ENCODE measurements around the gene TCP1. TPM values are rescaled to one million over a fixed set of nuclear protein-coding genes. Genes with fewer than 3 reads are reported as not detected.

TCP1 gene
- total RNA-seq, 1 experiment from 2014 or later: 159 TPM

DNA sequence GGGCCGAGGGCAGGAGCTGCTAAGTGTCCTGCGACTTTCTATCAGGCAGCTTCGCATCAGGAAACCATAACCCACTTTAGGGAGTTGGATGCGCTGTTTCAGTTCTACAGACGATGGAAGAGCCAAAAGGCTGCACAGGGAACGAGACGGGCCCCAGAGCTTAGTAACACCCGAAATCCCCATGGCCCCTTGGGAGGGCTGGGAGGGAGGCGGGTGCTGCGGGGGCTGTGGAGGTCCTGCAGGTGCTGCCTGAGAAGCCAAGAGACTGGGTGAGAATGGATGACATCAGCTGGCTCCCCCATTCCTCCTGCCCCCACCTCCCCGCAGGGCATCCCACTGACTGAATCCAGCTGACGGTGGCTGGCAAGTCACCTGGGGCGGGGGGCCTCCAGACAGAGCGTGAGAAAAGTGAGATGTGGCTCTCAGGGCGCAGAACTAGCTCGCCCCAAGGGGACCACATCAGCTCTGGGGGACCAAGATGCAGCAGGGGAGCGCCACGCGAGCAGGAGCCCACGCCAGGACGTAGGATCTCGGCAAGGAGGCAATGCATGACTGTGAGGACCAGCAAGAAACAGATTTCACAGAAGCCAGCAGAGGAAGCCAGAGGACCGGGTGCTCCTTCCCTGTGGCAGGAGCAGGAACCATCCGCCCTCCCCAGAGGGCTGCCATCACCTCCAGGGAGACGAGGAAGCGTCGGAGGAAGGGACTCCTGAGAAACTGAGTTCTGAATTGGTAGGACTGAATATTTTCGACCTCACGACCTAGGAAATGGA is 47.5 kb upstream of the TCP1 start:
- TF ChIP-seq, protein P1, sequence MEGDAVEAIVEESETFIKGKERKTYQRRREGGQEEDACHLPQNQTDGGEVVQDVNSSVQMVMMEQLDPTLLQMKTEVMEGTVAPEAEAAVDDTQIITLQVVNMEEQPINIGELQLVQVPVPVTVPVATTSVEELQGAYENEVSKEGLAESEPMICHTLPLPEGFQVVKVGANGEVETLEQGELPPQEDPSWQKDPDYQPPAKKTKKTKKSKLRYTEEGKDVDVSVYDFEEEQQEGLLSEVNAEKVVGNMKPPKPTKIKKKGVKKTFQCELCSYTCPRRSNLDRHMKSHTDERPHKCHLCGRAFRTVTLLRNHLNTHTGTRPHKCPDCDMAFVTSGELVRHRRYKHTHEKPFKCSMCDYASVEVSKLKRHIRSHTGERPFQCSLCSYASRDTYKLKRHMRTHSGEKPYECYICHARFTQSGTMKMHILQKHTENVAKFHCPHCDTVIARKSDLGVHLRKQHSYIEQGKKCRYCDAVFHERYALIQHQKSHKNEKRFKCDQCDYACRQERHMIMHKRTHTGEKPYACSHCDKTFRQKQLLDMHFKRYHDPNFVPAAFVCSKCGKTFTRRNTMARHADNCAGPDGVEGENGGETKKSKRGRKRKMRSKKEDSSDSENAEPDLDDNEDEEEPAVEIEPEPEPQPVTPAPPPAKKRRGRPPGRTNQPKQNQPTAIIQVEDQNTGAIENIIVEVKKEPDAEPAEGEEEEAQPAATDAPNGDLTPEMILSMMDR (conservative IDR thresholded peaks at IDR 0.05): no peak
- TF ChIP-seq EZH2 (IDR thresholded peaks at IDR 0.05; ENCODE audit: low read depth): no peak
- Histone ChIP-seq H2AFZ (no peak overlapping the region), H4K20me1 (ENCODE audit: insufficient read depth) (no peaks in the 10 kb centered on the region), H3K79me2 (ENCODE audit: low read depth) (no peaks in the 10 kb centered on the region), H3K9me3 (ENCODE audit: insufficient read depth, low read depth) (no peaks in the 10 kb centered on the region), H3K4me1 (replicated peaks; ENCODE audit: insufficient read depth) (no peaks in the 10 kb centered on the region), H3K27ac (no peak overlapping the region), H3K4me3 (no peak overlapping the region), H3K4me2 (no peak overlapping the region), H3K36me3 (ENCODE audit: low read depth) (no peaks in the 10 kb centered on the region), H3K9me2 (ENCODE audit: insufficient read depth) (no peaks in the 10 kb centered on the region), H3F3A (ENCODE audit: insufficient read depth, low read depth) (no peaks in the 10 kb centered on the region), H3K27me3 (ENCODE audit: insufficient read depth, low read depth) (peaks cover 6% of the 10 kb centered on the region; the same call in 1 of the 2 replicates)
- ChIA-PET CTCF (no interaction called here), POLR2A (ENCODE audit: unreplicated experiment) (no interaction called here)
- DNase-seq: no peak
- intact Hi-C loops (cut with micrococcal nuclease; ENCODE audit: unreplicated experiment): no loop called here
- BruUV-seq (replicated peaks): no TSS peak

DNA sequence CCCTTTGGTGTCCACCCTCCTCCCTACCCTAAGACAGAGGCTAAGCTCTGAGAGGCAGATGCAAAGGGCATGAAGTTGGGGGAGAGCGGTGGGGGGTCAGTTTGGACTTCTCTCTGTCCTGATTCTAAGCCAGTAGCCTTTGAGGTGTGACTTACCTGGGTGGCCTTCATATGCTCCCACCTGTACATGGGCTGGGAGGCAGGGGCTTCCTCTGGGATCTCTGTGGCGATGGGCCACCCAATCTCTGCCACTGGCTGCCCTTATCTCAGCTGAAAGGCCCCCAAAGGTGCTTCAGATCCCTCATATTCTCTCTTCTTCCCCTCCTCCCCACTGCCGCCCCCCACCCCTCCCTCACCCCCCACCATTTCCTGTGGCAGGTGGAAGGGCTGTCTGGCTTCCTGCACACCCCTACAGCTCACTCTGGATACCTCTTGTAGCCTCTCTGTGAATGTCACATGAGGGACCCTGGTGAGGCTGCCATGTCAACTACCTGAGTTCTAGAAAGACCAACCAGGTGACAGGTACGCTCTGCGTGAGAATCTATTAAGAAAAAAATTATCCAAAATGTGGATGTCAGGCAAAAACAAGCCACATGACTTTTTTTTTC is 44.7 kb upstream of the TCP1 start:
- Histone ChIP-seq H3K36me3 (ENCODE audit: low read depth) (no peaks in the 10 kb centered on the region), H3K4me3 (no peak overlapping the region), H4K20me1 (ENCODE audit: insufficient read depth) (no peaks in the 10 kb centered on the region), H3K9me2 (ENCODE audit: insufficient read depth) (no peaks in the 10 kb centered on the region), H3K4me1 (replicated peaks; ENCODE audit: insufficient read depth) (no peaks in the 10 kb centered on the region), H2AFZ (no peak overlapping the region), H3K27me3 (ENCODE audit: insufficient read depth, low read depth) (peaks cover 6% of the 10 kb centered on the region; the same call in 1 of the 2 replicates), H3K27ac (no peak overlapping the region), H3K79me2 (ENCODE audit: low read depth) (no peaks in the 10 kb centered on the region), H3F3A (ENCODE audit: insufficient read depth, low read depth) (no peaks in the 10 kb centered on the region), H3K4me2 (no peak overlapping the region), H3K9me3 (ENCODE audit: insufficient read depth, low read depth) (no peaks in the 10 kb centered on the region)
- ChIA-PET CTCF (no interaction called here), POLR2A (ENCODE audit: unreplicated experiment) (no interaction called here)
- intact Hi-C loops (cut with micrococcal nuclease; ENCODE audit: unreplicated experiment): no loop called here
- BruUV-seq (replicated peaks): no TSS peak
- DNase-seq: no peak
- TF ChIP-seq EZH2 (IDR thresholded peaks at IDR 0.05; ENCODE audit: low read depth): no peak
- TF ChIP-seq, protein P1 (conservative IDR thresholded peaks at IDR 0.05): no peak

DNA sequence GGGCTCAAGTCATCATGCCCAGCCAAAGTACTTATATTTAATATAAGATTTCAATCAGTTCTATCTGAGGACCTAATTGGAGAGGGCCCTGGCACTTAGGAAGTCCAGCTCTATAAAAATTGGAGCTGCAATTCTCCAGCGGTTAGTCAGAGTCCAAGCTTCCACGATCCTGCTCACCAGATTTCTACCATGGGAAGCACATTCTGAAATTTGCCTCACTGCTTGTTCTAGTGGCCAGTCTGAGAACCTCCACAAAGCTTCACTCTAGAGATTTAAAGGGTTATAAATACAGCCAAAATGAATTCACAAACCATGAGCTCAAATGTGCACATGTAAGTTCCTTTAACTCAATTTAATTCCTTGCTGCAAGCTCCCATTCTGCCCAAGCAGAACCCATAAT is 44.2 kb upstream of the TCP1 start:
- H3K36me3 ChIP-seq (ENCODE audit: low read depth): no peaks in the 10 kb centered on the region
- H3K9me2 ChIP-seq (ENCODE audit: insufficient read depth): no peaks in the 10 kb centered on the region
- peaks cover 6% of the 10 kb centered on the region; the same call in 1 of the 2 replicates for H3K27me3 ChIP-seq (ENCODE audit: insufficient read depth, low read depth)
- intact Hi-C loops (cut with micrococcal nuclease; ENCODE audit: unreplicated experiment): no loop called here
- no peaks in the 10 kb centered on the region for H3F3A ChIP-seq (ENCODE audit: insufficient read depth, low read depth)
- no peak overlapping the region for H3K4me2 ChIP-seq
- no TSS peak for BruUV-seq (replicated peaks)
- TF ChIP-seq, protein P1 (conservative IDR thresholded peaks at IDR 0.05): no peak
- no peak for TF ChIP-seq EZH2 (IDR thresholded peaks at IDR 0.05; ENCODE audit: low read depth)
- CTCF ChIA-PET: no interaction called here
- no peaks in the 10 kb centered on the region for H3K9me3 ChIP-seq (ENCODE audit: insufficient read depth, low read depth)
- H4K20me1 ChIP-seq (ENCODE audit: insufficient read depth): no peaks in the 10 kb centered on the region
- no peak overlapping the region for H2AFZ ChIP-seq
- H3K4me1 ChIP-seq (replicated peaks; ENCODE audit: insufficient read depth): no peaks in the 10 kb centered on the region
- H3K79me2 ChIP-seq (ENCODE audit: low read depth): no peaks in the 10 kb centered on the region
- POLR2A ChIA-PET (ENCODE audit: unreplicated experiment): no interaction called here
- H3K4me3 ChIP-seq: no peak overlapping the region
- DNase-seq: no peak
- H3K27ac ChIP-seq: no peak overlapping the region

Measured in PC-9 (cell line).